Breast epithelium (tissue), 4 donors: ENCODE data around the gene MAP7. TPM values are rescaled to one million over a fixed set of nuclear protein-coding genes. Genes with fewer than 3 reads are reported as not detected.
"Not testable (repeated sequence)": the region's sequence is repeated elsewhere in the genome, so short reads cannot be mapped to it uniquely, and the experiment has no call there.

Experiments used
- DNase-seq, 2 donors: peaks; one replicate each; pipeline ENCODE4 v3.0.0-alpha.2; 2019; ENCODE audit warnings: low spot score in 2 of 2
- H3K27ac ChIP-seq, 2 donors: fragments of 200-600 bp; sonication (generic) in 1 of 2; one replicate each; pipeline ENCODE4 v1.5.1; 2016 to 2019; ENCODE audit warnings: mild to moderate bottlenecking in 1 of 2
- H3K27me3 ChIP-seq, 2 donors: fragments of 200-600 bp; sonication (generic) in 1 of 2; one replicate each; pipeline versions ENCODE4 v1.5.1 to v1.6.0; 2017 to 2019; ENCODE audit warnings: control low read depth in 1 of 2, mild to moderate bottlenecking in 1 of 2
- H3K36me3 ChIP-seq: fragments of 200-600 bp; one replicate; pipeline ENCODE4 v1.5.1; 2019
- H3K4me1 ChIP-seq, 2 donors: fragments of 200-600 bp; sonication (generic); one replicate each; pipeline ENCODE4 v1.5.1; 2016 to 2019; ENCODE audit warnings: control low read depth in 1 of 2
- H3K4me3 ChIP-seq, 3 donors: fragments of 200-600 bp; sonication (generic); 1 replicate in 2 of 3; 2 replicates in 1 of 3; pipeline ENCODE4 v1.5.1; 2016 to 2019; ENCODE audit warnings: mild to moderate bottlenecking in 3 of 3, moderate library complexity in 2 of 3
- H3K9me3 ChIP-seq, 2 donors: fragments of 200-600 bp; sonication (generic) in 1 of 2; one replicate each; pipeline ENCODE4 v1.5.1; 2016 to 2019; ENCODE audit warnings: control low read depth in 1 of 2
- CTCF ChIP-seq, 3 donors: fragments of 450-650 bp; IDR thresholded peaks; one replicate each; pipeline ENCODE4 v1.5.1; 2016 to 2017; ENCODE audit warnings: antibody characterized with exemption in 3 of 3, mild to moderate bottlenecking in 3 of 3, moderate library complexity in 3 of 3
- POLR2A ChIP-seq: fragments of 450-650 bp; IDR thresholded peaks from one replicate; pipeline ENCODE4 v1.6.1; 2016; ENCODE audit warnings: antibody characterized with exemption, mild to moderate bottlenecking, moderate library complexity
- POLR2AphosphoS5 ChIP-seq, 3 donors: sonication (generic); formaldehyde crosslinking; IDR thresholded peaks; one replicate each; pipeline ENCODE4 v1.6.1; 2017; ENCODE audit warnings: antibody characterized with exemption in 3 of 3
- intact Hi-C: fragments of 100-400 bp; cut with DNase I; formaldehyde crosslinking; loops from one replicate; pipeline ENCODE4 v1.15.1; 2023; ENCODE audit warnings: low total_unique reads
- total RNA-seq, 3 donors: library from RNA; depleted of rRNA; stranded (reverse); fragments of >200 nt; gene quantifications; one replicate each; pipeline ENCODE4 v1.1.0, GENCODE V29; 2016

The MAP7 gene
- total RNA-seq, 3 donors from 2014 or later = 14.2 to 42.4 (median 16.4) TPM

- TF ChIP-seq POLR2A = no peak
- no peak for TF ChIP-seq POLR2AphosphoS5 (IDR thresholded peaks at IDR 0.05)
- TF ChIP-seq CTCF (IDR thresholded peaks at IDR 0.05) = no peak
- Histone ChIP-seq H3K4me1 (peaks cover 0 to under 1% of the 10 kb centered on the region in 2 donors), H3K27me3 (no peaks in the 10 kb centered on the region), H3K4me3 (no peak overlapping the region), H3K27ac (no peak overlapping the region), H3K36me3 (no peaks in the 10 kb centered on the region), H3K9me3 (no peaks in the 10 kb centered on the region)
- intact Hi-C loops = no loop called here
- no peak for DNase-seq
Observed at GRCh38 chr6:136501096-136501495, 49.1 kb downstream of the MAP7 start.

GRCh38 chr6:136500414-136500813 is 49.8 kb downstream of the MAP7 start:
- no peaks in the 10 kb centered on the region for H3K36me3 ChIP-seq
- H3K4me3 ChIP-seq = no peak overlapping the region
- H3K9me3 ChIP-seq = no peaks in the 10 kb centered on the region
- H3K27me3 ChIP-seq = no peaks in the 10 kb centered on the region
- DNase-seq = no peak
- intact Hi-C loops = no loop called here
- H3K4me1 ChIP-seq = no peaks in the 10 kb centered on the region
- no peak overlapping the region for H3K27ac ChIP-seq
- TF ChIP-seq POLR2A = no peak
- no peak for TF ChIP-seq POLR2AphosphoS5 (IDR thresholded peaks at IDR 0.05)
- TF ChIP-seq CTCF (IDR thresholded peaks at IDR 0.05) = no peak

GRCh38 chr6:136499370-136499769 is 50.9 kb downstream of the MAP7 start:
- H3K4me1 ChIP-seq = no peaks in the 10 kb centered on the region
- TF ChIP-seq CTCF (IDR thresholded peaks at IDR 0.05) (no peak), POLR2AphosphoS5 (IDR thresholded peaks at IDR 0.05) (no peak), POLR2A (no peak)
- H3K36me3 ChIP-seq = no peaks in the 10 kb centered on the region
- no peak overlapping the region for H3K27ac ChIP-seq
- intact Hi-C loops = no loop called here
- DNase-seq = no peak
- H3K9me3 ChIP-seq = no peaks in the 10 kb centered on the region
- no peaks in the 10 kb centered on the region for H3K27me3 ChIP-seq
- no peak overlapping the region for H3K4me3 ChIP-seq

- DNase-seq, H3K4me3 ChIP-seq, H3K27me3 ChIP-seq, H3K36me3 ChIP-seq, H3K9me3 ChIP-seq, H3K27ac ChIP-seq, intact Hi-C loops, H3K4me1 ChIP-seq: not testable (repeated sequence)
Observed at GRCh38 chr6:136496449-136496848, 53.8 kb downstream of the MAP7 start.

GRCh38 chr6:136494710-136495109 is 55.5 kb downstream of the MAP7 start:
- Histone ChIP-seq H3K27ac (no peak overlapping the region), H3K9me3 (no peaks in the 10 kb centered on the region), H3K27me3 (no peaks in the 10 kb centered on the region), H3K4me1 (no peaks in the 10 kb centered on the region), H3K4me3 (no peak overlapping the region), H3K36me3 (no peaks in the 10 kb centered on the region)
- TF ChIP-seq POLR2A = no peak
- TF ChIP-seq CTCF (IDR thresholded peaks at IDR 0.05) = no peak
- no peak for TF ChIP-seq POLR2AphosphoS5 (IDR thresholded peaks at IDR 0.05)
- intact Hi-C loops = no loop called here
- DNase-seq = no peak

GRCh38 chr6:136494059-136494458 is 56.2 kb downstream of the MAP7 start:
- Histone ChIP-seq H3K27ac (no peak overlapping the region), H3K36me3 (no peaks in the 10 kb centered on the region), H3K9me3 (no peaks in the 10 kb centered on the region), H3K4me1 (no peaks in the 10 kb centered on the region), H3K4me3 (no peak overlapping the region), H3K27me3 (no peaks in the 10 kb centered on the region)
- no peak for TF ChIP-seq CTCF (IDR thresholded peaks at IDR 0.05)
- no peak for TF ChIP-seq POLR2A
- no peak for TF ChIP-seq POLR2AphosphoS5 (IDR thresholded peaks at IDR 0.05)
- DNase-seq = no peak
- intact Hi-C loops = no loop called here
